HCEC 1CT (cell line): Measurements from ENCODE around the gene NUP43.
"Not testable (repeated sequence)": the region's sequence is repeated elsewhere in the genome, so short reads cannot be mapped to it uniquely, and the experiment has no call there.

Experiments used
- DNase-seq: peaks from one replicate; pipeline ENCODE4 v3.0.0-alpha.2; 2017

Gene NUP43

DNA sequence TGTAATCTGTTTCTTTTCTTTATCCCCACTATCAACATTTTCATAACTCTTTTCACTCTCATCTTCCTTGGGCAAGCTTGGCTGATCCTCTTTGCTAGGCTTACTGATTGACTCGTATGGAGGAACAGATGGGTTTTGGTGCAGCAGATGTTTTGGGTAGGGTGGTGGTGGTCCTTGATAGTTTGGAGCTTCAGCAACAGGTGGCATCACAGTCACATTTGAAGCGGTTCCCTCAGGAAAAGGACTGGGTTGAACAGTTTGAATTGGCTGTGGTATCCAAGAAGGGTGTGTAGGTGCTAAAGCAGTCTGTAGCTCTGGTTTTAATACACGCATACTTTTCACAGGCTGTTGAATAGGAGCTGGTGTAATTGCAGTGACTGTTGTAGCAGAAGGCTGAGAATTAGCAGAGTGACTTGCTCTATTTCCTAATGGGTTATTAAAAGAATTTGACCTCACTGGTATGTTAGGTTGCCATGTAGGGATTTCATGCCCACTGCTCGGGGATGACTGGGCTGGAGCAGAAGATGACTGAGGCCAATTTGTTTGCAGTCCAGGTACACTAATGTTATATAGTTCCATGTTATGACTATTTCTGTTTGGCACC lies 63.0 kb downstream of the NUP43 start:
- no peak for DNase-seq

DNA sequence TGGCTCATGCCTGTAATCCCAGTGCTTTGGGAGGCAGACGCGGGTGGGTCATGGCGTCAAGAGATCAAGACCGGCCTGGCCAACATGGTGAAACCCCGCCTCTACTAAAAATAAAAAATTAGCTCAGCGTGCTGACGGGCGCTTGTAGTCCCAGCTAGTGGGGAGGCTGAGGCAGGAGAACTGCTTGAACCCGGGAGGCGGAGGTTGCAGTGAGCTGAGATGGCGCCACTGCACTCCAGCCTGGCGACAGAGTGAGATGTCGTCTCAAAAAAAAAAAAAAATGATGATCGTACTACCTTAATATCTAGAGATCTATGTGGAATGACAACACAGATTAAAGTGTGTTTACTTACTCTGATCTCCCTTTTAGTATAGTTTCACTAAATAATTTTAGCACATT lies 64.5 kb downstream of the NUP43 start:
- DNase-seq: not testable (repeated sequence)

DNA sequence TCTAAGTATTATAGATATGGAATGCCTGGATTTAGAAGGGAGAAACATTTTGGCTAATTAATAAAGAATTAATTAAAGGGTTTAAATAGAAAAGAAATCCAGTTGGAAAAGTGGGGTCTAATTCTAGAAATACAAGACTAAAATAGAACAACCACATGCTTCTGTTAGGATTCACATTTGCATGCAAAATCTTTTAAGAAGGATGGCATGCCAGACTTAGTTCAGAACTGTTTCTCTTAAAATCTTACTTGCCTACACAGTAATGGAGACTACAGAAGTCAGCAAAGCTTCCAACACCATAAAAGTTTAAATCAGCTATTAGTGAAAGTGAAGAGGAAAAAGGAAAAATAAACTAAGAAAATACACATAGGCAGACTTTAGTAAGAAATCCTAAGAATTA lies 65.1 kb downstream of the NUP43 start:
- DNase-seq: no peak

DNA sequence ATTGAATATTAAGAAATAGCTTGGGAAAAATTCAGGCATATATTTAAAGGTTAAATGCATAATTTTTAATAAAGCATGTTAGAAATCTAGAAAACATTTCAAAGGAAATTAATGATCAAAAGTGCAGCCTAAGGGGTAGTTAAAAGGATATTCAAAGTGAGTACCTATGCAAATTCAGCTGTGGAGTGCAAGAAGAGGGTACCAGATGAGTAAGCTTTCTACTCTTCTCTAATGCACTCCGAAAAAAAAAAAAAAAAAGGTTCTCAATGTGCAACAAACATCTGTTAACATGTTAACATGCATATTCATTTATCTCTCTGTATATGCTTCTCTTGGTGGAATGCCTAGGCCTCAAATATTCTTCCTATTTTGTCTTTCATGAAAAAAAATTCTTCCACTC lies 65.8 kb downstream of the NUP43 start:
- no peak for DNase-seq
